Activated CD4-positive, alpha-beta T cell treated with anti-CD3 and anti-CD28 coated beads for 48 hours (primary cell): ENCODE data around the gene PARD3.
"Not testable (repeated sequence)": the region's sequence is repeated elsewhere in the genome, so short reads cannot be mapped to it uniquely, and the experiment has no call there.

Experiments
- DNase-seq: peaks from one replicate; pipeline ENCODE4 v3.0.0-alpha.2; 2020

PARD3 gene

DNA sequence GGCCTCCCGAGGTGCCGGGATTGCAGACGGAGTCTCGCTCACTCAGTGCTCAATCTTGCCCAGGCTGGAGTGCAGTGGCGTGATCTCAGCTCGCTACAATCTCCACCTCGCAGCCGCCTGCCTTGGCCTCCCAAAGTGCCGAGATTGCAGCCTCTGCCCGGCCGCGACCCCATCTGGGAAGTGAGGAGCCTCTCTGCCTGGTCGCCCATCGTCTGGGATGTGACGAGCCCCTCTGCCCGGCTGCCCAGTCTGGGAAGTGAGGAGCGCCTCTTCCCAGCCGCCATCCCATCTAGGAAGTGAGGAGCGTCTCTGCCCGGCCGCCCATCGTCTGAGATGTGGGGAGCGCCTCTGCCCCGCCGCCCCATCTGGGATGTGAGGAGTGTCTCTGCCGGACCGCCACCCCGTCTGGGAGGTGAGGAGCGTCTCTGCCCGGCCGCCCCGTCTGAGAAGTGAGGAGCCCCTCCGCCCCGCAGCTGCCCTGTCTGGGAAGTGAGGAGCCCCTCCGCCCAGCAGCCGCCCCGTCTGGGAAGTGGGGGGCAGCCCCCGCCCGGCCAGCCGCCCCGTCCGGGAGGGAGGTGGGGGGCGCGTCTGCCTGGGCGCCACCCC is 462.4 kb downstream of the PARD3 start:
- DNase-seq: not testable (repeated sequence)

DNA sequence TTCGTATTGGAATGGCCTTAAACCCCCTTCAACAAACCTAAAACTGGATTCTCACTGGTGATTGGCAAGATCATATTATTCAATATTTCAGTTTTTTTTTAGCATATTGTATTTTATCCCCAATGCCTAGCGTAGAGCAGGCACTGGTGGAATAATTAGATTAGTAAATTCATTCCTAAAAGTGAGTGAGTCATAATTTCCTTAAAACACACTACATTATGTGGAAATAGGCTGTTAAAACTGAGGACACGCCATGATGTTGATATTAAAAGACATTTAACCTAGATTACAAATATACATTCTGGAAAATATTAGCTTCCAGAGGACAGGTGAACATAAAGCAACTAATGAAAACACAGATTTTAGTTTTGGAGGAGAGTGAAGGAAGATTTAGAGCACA is 463.9 kb downstream of the PARD3 start:
- no peak for DNase-seq

DNA sequence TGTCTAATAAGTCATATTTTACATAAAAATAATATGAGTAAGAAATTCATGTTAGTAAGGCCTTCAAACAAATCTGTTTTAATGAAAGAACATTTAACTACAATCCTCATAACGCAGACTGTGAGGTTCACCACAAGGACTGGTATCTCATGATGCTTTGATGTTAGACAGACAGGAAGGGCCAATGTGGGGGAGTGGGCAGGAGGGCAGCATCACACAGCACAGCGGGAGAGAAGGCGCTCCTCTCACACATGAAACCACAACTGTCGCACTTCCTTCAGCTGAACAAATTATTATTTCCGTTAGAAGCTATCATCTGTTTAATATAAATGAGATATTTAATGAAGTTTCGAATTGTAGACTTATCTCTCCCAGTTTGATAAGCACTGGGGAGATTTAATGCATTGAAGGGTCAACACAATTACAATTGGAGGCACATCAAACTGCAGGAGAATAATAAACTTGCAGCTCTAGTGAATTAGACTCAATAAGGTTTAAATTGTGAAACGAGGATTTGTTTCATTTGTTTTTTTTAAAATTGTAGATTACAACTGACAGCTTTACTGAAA is 466.1 kb downstream of the PARD3 start:
- DNase-seq: no peak

DNA sequence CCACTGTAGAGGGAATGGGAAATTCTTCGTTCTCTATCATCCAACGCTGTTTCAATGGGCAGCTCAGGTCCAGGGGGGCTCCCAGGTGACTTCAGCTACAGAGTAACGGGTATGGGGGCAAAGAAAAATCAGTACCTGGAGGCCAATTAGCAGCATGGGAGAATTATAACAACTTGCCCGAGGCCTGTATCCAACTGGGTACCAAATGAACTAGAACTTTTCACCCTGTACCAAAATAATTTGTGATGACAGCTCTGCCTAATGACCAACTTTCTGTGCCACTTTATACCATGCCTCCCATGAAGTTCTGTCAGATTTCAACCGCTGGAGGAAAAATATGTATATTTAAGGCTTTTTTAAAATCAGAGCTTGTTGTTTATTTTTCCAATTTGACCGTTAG is 467.1 kb downstream of the PARD3 start:
- no peak for DNase-seq

DNA sequence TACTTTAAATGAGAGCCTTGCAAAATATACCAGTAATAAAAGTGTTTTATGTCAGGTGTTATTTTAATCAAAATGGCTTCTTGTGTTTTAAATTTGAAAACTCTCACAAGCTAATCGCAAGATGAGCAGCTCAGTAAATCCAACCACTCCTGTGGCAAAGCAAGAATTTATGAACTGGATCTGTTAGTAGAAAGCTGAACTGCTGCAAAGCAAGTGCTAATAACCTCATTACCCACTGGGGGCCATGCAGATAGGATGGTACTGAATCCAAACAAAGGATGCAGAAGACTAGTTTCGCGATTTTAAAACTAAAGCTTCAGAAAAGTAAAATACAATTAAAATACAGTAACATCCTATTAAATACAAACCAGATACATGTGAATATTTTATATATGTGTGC is 468.0 kb downstream of the PARD3 start:
- no peak for DNase-seq

DNA sequence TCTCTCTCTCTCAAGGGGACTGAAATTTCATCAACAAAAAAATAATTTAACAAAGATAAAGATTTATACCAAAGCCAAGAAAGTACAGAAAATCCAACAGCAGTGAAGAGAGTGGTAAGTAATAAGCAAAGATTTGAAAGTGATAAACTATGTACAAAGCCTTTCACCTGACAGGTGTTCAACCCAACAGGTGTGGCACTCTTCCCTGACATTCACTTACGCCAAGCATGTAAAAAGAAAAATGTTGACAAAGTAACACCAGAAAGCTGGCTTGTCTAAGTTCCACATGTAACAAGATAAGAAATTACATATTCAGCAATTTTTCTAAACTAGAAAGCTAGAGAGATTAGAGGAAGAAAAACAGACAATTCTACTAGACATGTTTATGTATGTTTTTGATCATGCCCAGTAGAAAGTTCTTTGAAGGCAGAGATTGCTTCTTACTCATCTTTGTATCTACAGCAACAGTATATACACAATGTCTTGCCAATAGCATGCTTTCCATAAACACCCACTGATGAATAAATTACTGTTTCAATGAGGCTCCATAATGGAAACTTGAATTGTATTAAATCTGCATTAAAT is 468.5 kb downstream of the PARD3 start:
- no peak for DNase-seq

DNA sequence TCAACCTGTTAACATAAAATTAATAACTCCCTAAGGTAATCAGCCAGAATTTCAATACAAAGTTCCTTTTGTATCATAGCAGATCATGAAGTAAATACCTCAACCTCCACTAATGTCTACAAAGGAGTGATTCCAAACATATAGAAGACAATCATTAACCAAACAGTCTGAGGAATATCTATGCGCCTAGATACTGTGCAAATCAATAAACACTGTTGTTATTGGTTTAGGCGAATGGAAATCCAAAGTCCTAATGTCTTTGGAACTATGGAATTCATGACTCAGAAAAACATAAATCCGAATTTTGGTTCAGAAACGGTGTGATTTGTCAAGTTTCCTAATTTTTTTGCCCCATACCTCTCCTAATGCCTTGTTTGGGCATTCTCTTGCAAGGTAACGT is 469.7 kb downstream of the PARD3 start:
- DNase-seq: no peak

DNA sequence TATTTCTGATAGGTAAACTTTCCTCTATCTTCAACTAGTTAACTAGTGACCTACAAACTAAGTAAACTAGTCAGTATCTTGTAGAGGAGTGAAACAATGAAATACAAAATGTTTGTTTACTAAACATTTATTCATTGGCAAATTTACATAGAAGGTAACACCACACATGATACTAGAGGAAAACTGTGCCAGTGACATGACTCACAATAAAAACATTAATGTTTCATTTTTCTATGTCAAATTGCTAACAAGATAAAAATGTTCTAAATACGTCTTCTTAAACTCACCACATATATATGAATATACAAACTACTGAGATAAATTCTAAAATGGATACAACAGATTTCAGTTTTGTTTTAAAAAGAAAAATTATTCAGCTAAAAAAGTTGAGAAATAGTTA is 471.3 kb downstream of the PARD3 start:
- DNase-seq: no peak

DNA sequence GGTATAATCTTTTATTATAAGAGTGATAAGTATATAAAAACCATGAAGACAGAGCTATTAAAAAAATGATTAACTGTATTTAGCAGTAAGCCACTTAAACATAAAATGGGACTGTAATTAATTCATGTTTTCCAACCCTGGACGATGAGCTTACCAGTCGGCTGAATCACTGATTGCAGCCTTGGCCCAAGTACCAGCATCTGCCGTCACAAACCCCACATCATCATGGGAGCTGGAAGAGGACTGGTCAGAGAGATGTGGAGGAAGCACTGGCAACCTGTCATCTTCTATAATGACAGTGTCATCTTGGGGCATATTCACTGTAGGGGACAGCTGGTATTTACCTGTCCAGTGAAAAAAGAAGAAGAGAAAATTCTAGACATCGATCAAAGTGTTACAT is 473.6 kb downstream of the PARD3 start:
- no peak for DNase-seq

DNA sequence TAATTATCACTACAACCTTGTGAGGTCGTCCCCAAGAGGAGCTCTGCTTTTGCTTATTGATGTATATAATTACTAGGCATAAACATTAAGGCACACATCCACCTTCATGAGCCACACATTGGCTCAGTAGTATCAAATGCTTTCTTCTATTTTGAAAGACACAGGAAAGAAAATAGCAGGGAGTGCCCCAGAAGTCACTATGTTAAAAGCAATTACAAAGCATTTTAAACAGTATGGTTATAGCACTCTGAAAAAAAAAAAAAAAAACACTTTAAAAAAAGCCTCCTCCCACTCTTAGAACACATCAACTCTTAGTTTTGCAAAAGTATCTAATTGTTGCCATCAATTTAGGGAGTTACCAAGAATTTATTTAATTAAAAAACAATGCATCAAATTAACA is 474.2 kb downstream of the PARD3 start:
- no peak for DNase-seq

DNA sequence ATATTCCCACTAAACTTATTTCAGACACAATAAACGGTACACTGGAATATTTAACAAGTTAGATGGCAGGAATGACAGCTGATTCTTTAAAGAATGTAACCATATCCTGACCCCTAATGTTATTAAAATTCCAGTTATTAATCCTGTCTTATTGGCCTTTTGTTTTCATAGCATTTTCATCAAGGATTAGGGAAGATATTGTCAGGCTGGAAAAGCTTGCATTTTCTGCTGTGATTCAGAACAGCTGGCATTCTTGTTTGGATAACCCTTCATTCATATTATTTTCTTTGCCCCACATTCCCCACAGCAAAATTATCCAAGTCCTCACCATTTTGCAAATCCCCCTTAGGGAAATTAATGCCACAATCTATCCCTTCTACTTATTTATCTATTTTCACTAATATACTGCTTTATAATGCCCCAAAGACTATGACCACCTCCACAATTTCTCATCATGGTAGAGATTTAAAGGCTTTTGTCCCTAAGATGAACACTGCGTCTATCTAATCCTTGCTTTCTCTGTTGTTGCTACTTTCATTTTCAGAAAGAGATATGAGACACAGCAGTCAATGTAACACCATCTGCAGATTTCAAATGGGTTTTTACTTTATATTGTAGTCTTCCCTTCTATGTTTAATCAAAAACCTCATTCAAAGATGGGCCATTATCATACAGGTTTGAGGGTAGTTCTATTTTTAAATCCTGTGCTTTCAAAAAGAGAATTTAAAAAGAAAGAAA is 475.1 kb downstream of the PARD3 start:
- no peak for DNase-seq

DNA sequence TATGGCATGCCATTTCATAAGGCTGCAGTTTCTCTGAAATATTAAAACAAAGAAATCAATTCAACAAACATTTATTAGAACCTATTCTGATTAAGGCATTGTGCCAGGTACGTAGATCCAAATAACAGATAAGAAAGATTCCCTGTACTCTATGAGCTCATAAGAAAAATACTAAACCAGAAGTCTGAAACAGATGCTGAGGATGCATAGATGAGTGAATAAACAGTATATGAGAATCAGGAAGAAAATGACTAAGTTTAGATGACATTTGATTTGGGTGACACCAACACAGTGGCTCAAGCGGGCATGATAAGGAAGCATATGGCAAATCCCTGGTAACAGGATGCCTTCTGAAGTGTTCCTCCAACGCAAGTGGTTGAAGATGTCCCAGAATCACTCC is 477.2 kb downstream of the PARD3 start:
- DNase-seq: no peak

DNA sequence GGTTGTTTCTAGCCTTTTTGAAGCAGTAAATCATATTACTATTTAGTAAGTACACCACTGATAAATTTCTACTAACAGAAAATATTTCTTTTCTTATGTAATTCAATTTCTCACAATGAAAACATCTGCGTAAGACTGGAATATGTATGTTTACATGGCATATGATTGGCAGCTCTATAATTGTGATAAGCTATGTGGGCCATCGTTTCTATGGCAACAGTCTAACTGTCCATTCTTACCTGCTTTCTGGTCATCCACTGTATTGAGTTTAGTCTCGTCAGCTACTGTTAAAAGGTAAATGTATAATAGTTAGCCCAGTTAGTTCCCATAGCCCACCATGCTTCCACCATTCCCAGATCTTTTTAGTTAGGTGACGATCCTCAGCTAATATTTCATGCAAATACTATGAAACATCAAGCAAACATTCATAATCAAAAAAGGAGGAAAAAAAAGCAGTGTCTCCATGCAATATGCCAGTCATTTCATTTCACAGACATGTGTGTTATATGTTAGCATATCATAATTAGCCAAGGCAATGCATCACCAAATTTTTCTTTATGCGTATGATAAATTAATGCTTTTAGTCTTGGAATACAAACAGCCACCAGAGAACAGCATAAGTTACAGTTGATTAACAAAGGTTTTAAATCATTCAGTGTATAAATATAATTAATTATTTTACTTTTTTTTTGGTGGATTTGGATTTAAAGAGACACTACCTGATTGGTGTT is 479.0 kb downstream of the PARD3 start:
- DNase-seq: no peak

DNA sequence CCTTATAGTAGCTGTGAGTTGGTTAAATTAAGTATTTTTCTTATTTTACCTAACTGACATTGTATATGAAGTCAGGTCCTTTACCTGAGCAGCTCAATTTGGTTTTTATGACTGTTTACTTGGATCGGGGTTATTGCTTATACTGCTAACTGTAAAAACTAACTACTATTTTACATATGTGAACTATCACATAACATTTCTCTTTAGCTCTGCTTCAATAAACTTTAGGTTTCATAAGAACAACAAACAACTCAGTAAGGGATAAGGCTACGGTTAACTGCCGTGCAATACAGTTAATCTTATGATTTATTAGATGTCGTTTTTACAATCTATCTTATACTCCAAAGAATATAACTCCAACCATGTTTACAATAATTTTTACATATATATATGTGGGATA is 480.2 kb downstream of the PARD3 start:
- no peak for DNase-seq

DNA sequence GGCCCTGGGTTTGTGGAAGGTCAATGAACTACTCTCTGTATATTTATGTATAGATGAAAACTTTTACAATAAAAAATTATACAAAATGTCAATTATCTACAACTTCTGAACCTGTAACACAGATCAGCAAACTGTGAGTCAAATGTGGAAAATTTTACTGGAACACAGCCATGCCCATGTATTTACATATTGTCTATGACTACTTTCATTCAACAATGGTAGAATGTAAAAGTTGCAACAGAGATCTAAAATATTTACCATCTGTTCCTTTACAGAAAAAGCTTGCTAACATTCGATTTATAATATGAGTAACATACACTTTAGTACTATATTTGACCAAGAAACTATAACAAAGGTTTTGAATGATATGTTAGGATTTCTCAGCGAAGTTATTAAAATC is 481.6 kb downstream of the PARD3 start:
- no peak for DNase-seq

DNA sequence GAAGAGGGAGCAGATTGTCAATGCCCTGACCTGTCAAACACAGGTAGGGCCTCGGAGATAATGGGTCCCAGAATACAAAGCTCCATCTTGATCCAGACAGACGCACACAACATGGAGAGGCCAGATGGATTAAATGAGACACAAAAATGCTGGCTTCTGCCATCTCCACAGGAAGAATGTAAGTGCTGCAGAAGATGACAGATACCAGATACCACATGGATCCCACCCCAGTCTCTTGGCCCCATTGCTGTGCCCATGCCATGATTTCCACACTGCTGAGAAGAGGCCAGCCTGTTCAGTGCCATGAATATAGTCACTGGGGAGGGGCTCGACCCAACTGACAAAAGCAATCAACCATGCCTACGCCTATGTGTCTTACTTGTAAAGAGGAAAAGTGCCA is 487.9 kb downstream of the PARD3 start:
- no peak for DNase-seq

DNA sequence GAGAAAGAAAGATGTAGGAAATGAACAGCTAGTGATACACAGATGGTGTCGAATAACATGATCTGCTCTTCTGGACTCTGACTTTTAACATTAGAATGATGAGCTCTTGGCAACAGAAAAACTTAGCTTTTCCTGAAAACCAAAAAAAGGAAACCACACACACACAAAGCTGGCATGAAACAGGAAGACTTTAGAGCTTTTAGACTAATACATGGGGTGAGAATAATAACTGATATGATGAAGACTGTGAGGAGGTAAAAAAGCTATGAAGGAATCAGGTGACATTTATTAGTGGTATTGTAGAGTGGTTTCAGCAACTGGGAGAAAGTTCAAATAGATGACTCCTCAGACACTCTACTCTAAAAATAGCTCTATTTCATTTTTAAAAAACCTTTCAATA is 491.9 kb downstream of the PARD3 start:
- DNase-seq: no peak

DNA sequence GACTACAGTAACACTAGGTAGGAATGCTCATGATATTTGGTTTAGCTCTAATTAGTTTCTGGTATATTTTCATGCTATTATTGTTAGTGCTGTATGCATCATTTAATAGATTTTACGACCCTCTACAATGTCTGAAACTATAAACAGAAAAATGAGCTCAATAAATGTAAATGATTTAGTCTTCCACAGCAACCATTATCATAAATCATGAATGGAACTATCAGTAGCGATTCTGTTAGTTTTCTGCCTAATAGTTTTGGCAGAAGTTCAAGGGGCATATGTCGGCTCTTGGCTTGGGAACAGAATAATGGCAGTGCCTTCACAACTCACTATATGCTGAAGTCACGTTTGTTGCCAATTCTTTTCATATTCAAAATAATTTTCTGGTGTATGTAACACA is 494.8 kb downstream of the PARD3 start:
- no peak for DNase-seq

DNA sequence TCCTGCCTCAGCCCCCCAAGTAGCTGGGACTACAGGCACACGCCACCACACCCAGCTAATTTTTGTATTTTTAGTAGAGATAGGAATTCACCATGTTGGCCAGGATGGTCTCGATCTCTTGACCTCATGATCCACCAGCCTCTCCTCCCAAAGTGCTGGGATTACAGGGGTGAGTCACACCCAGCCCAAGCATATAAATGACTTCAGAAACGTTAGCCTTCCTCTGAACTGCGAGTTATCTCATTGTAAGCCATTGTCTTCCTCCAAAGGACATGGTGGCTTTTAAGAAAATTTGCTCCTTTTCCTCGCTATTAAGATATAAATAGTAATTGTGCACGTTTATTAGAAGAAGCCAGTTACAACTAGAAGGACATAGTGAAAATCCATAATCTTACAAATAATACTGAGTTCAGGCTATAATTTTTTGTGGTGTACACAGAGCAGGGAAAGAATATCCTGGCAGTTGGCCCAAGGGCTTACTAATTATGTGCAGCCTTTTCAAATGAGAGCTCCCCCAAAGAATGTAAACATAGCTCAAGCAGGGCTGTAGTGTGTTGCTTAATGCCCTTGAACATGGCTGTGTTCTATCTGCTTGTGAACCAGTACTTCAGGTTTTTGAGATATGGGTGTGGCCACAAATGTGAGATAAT is 495.8 kb downstream of the PARD3 start:
- no peak for DNase-seq

DNA sequence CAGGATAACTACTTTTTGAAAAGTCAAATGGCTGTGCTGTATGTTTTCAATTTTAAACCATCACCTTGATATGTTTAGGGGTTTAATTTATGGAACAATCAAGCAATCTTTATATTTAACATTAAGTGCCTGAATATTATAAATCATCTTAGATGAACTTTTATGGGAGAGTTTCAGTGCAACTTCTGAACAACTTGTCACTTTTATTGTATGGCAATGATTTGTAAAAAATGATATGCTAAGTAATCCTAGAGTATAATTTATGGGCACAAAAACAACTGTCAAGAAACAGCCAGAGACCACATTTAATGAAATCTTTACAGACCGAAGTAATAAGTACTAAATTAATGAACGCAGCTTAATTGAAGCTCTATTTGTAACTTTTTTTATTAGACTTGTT is 498.9 kb downstream of the PARD3 start:
- no peak for DNase-seq

DNA sequence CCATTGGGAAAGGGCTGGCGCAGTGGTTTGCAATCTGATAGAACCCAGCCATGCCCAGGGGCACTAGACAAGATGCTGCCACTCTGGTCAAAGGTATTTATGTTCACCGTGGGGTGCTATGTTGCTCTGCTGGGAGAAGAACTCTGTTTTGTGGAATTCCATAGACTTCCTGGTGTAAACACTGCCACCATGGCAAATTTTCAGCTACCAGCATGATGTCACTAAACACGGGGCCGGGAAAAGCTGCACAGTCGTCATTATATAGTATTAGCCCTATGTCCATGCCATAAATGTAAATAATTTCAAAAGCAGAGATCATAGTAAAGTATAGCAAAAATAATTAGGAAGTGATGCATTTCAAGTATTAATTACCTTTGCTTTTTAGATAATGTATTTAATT is 500.6 kb downstream of the PARD3 start:
- DNase-seq: no peak

DNA sequence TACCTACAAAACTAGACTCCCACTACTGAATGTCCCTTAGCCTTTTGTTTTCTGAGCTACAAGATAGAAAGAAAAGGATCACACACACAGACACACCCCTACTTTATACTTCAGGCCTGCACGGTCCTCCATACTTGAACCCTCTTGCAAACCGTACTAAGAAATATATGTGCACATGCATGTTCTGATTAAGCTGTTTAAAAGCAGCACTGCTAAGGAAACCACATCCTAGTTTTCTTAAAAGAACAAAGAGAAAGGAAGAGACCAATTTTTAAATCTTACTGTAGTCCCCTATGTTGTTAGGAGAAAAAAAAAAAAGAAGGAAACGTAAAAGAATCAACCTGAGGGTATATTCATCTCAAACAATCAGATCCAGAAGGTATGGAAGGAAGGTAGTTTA is 501.2 kb downstream of the PARD3 start:
- no peak for DNase-seq

DNA sequence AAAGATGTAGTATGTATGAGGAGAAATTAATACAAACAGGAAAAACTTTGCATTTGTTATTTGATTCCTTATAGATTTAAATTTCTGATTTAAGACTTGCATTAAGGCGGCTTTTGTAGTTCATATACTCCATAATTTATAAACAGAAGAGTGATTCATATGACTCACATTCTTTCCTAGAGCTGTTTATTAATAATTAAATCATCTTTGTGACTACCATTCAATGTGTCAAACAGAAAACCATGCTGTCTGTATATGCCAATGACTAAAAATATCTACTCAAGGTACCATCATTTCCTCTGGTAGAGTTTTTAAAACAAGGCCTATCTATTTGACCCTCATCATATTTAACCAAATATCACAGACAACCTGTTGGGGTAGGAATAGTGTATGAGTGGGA is 501.7 kb downstream of the PARD3 start:
- no peak for DNase-seq
